PFSK-1 (cell line): ENCODE data around the gene ATP13A2.

ENCODE experiments used
- FOXP2 ChIP-seq: optimal IDR thresholded peaks from 2 replicates; pipeline ENCODE3; 2011; ENCODE audit warnings: borderline replicate concordance, control low read depth, inconsistent platforms; ENCODE audit not compliant: insufficient read depth; ENCODE audit errors: extremely low read length, extremely low read depth
- POLR2AphosphoS5 ChIP-seq: IDR thresholded peaks from 2 replicates; pipeline ENCODE4 v1.6.1; 2012; ENCODE audit warnings: low read depth, mild to moderate bottlenecking, control low read depth, low read length, moderate library complexity
- SIN3A ChIP-seq: IDR thresholded peaks from 2 replicates; pipeline ENCODE4 v1.6.1; 2012; ENCODE audit warnings: mild to moderate bottlenecking, low read length, moderate library complexity, borderline replicate concordance; ENCODE audit not compliant: insufficient read depth
- TAF1 ChIP-seq: IDR thresholded peaks from 2 replicates; pipeline ENCODE4 v1.6.1; 2012; ENCODE audit warnings: low read length, control low read depth, borderline replicate concordance; ENCODE audit not compliant: insufficient read depth
- TF ChIP-seq, protein P1 (sequence below), 2 experiments: IDR thresholded peaks; 2 replicates each; pipeline versions ENCODE4 v1.6.1 to v1.8.0; 2011 to 2012; ENCODE audit warnings: low read depth in 2 of 2, low read length in 2 of 2, control low read depth in 1 of 2, inconsistent platforms in 1 of 2, mild to moderate bottlenecking in 1 of 2, moderate library complexity in 1 of 2; ENCODE audit not compliant: insufficient read depth in 1 of 2

ATP13A2 gene

DNA sequence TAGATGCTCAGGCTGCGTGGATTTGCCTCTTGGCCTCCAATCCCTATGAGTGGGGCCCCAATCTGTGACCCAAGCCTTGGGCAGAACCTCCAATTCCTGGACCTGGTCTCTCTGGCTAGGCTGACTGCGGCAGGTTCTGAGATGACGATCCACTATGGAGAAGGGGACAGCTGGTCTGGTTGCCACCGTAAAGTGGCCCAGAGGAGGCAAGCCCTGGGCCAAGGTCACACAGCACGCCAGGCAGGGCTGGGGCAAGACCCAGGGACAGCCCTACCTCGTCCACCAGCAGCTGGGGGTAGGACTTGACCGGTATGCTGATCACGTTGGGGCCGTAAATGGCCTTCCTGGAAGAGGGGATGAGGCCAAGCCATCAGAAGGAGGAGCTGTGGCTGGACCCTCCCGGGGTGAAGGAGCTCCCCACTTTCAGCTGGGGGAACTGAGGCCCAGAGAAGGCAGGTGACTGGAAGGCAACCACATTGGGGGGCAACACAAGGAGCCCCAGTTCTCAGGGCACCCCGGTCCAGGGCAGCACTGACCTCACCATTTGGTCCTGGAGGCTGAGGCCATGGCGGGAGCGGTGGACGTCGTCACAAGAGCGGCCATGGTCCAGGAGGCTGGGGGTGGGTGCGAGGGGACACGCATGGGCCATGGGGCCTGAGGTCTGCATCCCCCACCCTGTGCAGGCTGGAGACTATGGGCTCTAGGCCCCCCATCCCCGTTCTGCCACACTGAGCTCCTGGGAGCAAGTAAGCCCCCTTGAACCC is 9.8 kb downstream of the ATP13A2 start:
- TF ChIP-seq POLR2AphosphoS5 (no peak), TAF1 (no peak), FOXP2 (no peak), SIN3A (no peak)
- TF ChIP-seq, protein P1, sequence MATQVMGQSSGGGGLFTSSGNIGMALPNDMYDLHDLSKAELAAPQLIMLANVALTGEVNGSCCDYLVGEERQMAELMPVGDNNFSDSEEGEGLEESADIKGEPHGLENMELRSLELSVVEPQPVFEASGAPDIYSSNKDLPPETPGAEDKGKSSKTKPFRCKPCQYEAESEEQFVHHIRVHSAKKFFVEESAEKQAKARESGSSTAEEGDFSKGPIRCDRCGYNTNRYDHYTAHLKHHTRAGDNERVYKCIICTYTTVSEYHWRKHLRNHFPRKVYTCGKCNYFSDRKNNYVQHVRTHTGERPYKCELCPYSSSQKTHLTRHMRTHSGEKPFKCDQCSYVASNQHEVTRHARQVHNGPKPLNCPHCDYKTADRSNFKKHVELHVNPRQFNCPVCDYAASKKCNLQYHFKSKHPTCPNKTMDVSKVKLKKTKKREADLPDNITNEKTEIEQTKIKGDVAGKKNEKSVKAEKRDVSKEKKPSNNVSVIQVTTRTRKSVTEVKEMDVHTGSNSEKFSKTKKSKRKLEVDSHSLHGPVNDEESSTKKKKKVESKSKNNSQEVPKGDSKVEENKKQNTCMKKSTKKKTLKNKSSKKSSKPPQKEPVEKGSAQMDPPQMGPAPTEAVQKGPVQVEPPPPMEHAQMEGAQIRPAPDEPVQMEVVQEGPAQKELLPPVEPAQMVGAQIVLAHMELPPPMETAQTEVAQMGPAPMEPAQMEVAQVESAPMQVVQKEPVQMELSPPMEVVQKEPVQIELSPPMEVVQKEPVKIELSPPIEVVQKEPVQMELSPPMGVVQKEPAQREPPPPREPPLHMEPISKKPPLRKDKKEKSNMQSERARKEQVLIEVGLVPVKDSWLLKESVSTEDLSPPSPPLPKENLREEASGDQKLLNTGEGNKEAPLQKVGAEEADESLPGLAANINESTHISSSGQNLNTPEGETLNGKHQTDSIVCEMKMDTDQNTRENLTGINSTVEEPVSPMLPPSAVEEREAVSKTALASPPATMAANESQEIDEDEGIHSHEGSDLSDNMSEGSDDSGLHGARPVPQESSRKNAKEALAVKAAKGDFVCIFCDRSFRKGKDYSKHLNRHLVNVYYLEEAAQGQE (IDR thresholded peaks at IDR 0.05; ENCODE audit: insufficient read depth in 1 of 2, low read depth in 2 of 2, low read length in 2 of 2): no peak

- TF ChIP-seq TAF1 (no peak), SIN3A (no peak), POLR2AphosphoS5 (no peak), FOXP2 (no peak)
Measured at GRCh38 chr1:16999863-17000262, 11.9 kb downstream of the ATP13A2 start.

DNA sequence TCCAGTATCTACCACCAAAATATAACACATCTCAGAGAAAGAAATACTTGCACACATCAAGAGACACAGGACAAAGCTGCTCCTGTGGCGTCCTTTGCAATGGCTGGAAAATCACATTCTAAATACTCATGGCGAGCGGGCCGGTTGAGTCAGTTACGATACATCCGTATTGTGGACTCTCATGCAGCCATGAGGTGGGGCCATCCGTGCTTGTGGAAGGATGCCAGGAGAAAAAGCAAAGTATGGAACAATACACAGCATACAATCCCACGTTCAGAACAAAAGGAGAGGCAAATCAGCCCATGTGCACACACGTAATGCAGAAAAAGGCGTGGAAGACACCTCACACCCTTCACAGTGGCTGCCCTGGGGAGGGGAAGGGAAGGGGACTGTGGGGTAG is 13.1 kb downstream of the ATP13A2 start:
- TF ChIP-seq SIN3A: no peak
- TF ChIP-seq, protein P1 (IDR thresholded peaks at IDR 0.05; ENCODE audit: insufficient read depth in 1 of 2, low read depth in 2 of 2, low read length in 2 of 2): no peak
- no peak for TF ChIP-seq POLR2AphosphoS5
- TF ChIP-seq FOXP2: no peak
- TF ChIP-seq TAF1: no peak

DNA sequence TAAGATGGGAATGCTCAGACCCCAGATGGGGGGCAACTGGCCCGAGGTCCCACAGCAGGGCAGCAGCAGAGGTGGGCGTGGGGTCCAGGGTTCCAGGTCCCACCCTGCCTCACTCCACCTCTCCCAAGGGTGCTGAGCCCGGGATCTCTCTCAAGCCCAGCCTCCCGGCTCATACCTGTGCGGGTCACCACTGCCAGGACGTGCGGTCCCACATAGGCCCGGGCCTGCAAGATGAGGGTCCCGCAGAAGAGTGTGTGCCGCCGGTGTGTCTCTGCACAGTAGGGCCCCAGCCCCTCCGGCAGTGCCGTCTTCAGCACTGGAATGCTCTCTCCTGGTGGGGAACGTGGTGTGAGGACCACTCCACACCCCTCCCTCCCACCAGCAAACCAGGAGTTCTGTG is 14.9 kb downstream of the ATP13A2 start:
- TF ChIP-seq, protein P1 (IDR thresholded peaks at IDR 0.05; ENCODE audit: insufficient read depth in 1 of 2, low read depth in 2 of 2, low read length in 2 of 2): no peak
- TF ChIP-seq TAF1: no peak
- TF ChIP-seq POLR2AphosphoS5: no peak
- no peak for TF ChIP-seq FOXP2

DNA sequence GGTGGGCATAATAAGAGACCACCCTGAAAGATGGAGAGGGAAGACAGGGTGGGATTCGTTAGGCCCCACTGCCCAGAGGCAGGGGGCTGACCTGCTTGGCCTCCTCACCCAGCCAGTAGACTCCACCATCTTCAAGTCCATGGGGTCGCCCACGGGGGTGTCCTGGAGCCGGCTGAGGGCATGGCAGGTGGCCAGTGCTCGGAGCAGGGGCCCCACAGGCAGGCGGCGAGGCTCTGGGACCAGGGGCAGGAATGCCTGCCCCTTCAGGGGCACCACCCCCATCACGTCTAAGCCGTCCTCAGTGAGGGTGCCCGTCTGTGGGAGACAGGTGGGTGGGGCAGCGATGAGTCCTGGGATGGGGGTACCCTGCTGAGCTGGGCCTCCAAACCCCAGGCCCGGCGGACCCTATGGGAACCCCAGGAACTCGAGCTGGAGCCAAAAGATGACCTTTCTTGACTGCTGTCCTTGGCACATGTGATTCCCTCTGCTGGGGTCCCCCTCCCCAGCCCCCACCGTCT is 18.1 kb downstream of the ATP13A2 start:
- TF ChIP-seq POLR2AphosphoS5 (no peak), FOXP2 (no peak), TAF1 (no peak), SIN3A (no peak)
- TF ChIP-seq, protein P1 (IDR thresholded peaks at IDR 0.05; ENCODE audit: insufficient read depth in 1 of 2, low read depth in 2 of 2, low read length in 2 of 2): no peak
